ENCODE data around the gene PEAK1.

The PEAK1 gene

DNA sequence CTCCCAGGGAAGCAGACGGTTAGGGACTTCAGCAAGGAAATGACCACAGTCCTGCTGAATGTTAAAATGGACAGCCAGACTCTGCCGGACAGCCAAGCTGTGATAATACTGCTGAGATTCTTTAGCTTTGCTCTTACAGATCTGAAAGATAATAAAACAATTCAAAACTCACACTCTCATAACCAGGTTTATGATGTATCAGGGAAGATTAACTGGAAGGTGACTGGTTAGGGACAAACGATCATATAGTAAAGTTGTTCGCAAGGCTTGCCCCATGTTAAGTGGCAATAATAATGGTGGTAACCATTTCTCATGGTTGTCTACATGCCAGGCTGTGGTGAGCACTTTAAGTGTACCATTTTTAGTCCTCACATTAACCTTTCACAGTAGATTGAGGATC is 304.7 kb downstream of the PEAK1 start:
- TF ChIP-seq ZNF274 (IDR thresholded peaks at IDR 0.05; ENCODE audit: low read depth, low read length), result no peak
- no peak overlapping the region for H3K4me3 ChIP-seq (ENCODE audit: low read length)

DNA sequence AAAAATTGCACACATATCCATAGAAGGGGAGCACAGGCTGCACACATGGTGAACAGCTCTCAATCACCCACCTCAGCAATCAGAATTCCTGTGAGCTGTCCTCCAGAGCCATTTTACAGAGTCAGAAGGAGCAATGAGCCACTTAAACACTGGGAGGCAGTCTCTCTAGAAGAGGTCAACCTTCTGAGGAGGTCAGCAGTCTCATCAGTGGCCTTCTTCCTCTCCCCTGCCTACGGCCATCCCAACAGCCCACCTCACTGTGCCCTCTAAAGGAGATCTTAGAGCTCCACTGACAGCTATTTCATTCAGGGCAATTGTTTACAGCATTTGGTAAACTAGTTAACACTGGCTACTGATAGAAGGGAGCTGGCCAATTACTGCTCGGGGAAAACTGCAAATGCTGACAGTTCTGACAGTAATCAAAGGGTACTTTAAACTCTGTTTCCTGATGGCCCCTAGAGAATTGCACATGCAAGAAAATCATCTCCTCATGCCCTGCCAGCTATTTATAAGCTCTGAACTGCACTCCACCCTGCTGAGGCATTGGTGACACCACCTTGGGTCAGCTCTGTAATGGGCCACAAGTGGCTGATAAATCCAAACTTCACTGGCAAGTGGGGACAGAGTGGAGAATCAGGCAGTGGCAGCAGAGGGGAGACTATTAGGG is 306.9 kb downstream of the PEAK1 start:
- no peak overlapping the region for H3K4me3 ChIP-seq (ENCODE audit: low read length)
- no peak for TF ChIP-seq ZNF274 (IDR thresholded peaks at IDR 0.05; ENCODE audit: low read depth, low read length)

DNA sequence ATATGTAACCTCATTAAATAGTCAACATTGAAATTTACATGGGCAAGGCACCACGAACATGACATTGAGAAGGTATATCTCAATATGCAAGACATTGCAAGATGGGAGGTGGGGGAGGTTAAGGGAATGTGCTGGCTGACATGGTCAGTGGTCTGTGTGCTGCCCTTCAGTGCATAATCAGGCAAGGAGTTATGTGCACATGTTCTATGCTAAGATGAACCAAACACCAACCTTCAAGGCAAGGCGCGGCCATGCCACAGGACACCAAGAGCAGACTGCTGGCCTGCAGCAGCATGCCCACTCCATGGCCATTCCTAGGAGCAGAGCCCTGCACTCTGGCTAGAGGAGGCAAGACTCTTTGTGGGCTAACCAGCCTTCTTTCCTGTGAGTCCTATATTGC is 308.1 kb downstream of the PEAK1 start:
- no peak overlapping the region for H3K4me3 ChIP-seq (ENCODE audit: low read length)
- TF ChIP-seq ZNF274 (IDR thresholded peaks at IDR 0.05; ENCODE audit: low read depth, low read length), result no peak

DNA sequence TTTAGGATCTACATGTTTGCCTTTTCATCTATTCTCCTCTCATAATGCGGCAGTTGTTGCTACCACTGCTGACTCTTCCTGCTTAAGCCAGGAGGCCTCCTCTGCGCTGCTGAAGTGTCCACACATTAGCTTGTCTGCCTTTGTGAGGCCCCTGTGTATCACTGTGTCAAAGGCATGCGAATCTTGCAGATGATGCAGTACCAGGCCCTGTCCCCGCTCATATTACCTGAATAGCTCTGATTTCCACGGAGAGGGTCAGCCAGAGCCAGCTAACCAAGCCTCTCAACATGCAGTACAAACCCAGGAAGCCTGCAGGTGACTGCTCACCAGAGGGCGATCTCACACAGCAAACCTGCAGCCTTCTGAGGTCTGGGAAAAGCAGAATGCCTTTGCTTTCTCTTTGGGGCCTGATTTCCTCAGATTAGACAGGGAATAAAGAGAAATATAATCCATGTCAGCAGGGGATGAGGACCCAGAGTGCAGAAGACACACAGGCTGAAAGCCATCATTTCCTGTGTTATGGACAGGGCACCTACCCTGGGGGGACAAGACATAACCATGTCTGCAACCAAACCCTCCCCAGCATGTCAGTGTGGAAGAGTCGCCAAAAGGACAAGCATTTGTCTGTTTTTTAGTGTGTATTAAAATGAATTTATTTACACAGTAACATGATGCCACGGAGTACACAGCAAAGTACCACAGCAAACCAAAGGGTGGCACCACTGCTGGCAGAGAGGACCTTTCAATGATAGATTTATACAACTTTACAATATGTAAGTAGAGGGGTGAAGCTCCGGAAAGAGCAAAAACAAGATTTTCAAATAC is 312.2 kb downstream of the PEAK1 start:
- H3K4me3 ChIP-seq (ENCODE audit: low read length), result no peak overlapping the region
- TF ChIP-seq ZNF274 (IDR thresholded peaks at IDR 0.05; ENCODE audit: low read depth, low read length), result no peak

DNA sequence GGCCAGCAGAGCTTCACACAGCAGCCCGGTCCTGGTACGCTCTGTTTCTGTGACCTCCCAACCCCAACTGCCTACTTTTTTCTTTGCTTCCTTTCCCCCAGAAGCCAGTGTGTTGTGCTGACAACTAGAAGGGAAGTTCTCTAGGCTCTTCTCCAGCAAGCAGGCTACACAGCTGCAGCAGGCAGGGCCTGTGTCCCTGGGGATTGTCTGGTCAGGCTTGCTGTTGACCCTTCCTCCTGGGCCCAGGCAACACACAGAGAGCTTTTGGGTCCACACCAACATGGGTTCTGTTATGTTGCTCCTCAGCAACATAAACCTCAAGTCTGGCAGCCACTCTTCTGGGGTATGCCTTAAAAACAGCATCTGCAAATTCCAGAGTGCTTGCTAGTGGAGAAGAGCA is 312.8 kb downstream of the PEAK1 start:
- TF ChIP-seq ZNF274 (IDR thresholded peaks at IDR 0.05; ENCODE audit: low read depth, low read length), result no peak
- H3K4me3 ChIP-seq (ENCODE audit: low read length), result no peak overlapping the region

DNA sequence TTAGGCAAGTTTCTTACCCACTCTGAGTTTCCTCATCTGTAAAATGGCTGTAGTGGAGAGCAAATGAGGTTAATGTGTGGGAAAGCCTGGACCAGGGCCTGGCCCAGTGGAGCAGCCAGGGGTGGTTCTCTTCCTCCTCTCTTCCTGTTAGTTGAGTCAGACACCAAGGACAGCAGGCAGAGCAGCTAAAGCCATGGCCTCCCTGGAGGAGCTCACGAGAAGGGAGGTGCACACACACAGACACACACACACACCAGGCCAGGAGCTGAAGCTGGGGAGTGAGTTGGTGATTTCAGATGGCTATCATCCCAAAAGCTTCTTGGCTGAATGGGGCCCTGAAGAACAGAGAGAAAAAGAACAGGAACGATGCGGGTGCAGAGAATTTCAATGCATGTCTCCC is 315.7 kb downstream of the PEAK1 start:
- no peak overlapping the region for H3K4me3 ChIP-seq (ENCODE audit: low read length)
- no peak for TF ChIP-seq ZNF274 (IDR thresholded peaks at IDR 0.05; ENCODE audit: low read depth, low read length)

DNA sequence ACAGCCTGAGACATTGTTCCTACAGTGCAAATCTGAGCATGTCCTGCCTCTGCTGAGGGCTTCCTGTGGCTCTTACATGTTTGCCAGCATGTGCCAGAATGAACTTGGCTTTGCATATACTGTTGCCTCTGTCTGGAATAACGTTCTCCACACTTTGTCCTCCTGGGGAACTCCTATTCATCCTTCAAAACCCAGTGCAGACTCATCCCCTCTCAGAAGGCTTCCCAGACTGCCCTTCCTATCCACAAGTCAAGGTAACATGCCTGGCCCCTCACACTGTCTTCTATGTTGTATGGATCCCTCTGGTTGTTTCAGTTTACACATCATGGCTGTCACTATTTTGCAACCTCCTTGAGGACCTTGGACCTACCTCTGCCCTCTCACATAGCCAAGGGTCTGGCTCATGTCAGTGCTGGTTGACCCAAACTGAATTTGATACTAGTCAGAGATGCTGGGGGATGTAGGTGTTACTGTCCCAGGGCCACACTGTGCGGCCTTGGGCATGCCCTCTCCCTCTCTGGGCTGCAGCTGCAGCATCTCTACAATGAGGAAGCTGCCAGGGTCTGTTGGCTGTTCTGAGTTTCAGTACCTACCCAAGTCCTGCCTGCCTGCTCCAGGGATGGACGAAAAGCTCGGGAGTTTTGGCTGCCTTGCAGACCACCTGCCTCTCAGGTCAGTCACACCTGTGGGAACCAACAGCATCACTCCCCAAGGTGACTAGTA is 320.0 kb downstream of the PEAK1 start:
- no peak for TF ChIP-seq ZNF274 (IDR thresholded peaks at IDR 0.05; ENCODE audit: low read depth, low read length)
- H3K4me3 ChIP-seq (ENCODE audit: low read length), result no peak overlapping the region

DNA sequence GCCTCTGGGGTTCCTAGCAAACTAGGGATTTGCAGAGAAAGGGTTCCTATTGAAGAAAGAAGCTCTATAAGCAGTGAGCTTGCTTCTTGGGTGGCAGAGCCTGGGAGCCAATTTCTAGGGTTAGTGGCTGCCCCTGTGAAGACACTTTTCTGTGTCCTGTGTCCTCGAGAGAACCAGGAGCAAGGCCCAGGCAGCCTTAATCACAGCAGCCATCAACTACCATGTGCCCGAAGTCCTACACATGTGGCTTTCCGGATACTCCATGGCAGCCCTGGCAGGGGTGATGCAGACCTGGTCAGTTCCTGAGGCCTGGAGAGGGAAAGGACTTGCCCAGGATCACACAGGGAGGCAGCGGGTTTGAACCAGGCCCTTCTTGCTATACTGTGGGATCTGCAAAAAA is 321.3 kb downstream of the PEAK1 start:
- TF ChIP-seq ZNF274 (IDR thresholded peaks at IDR 0.05; ENCODE audit: low read depth, low read length), result no peak
- H3K4me3 ChIP-seq (ENCODE audit: low read length), result no peak overlapping the region

DNA sequence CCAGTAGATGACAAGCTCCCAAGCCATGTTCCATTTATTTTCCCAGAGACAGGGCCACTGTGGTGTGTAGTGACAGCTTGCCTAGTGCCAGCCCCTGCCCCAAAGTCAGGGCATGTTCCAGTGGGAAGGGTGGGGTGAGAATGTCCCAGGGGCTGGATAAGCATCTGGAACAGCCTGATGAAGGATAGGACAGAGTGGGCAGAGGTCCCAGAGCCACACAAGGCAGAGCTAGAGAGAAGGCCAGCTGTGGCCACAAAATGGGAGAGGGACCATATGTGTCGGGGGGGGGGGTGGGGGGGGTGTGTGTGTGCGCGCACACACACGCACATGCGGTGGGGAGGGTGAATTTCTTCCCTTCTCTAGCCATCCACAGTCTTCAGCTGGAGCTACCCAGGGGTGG is 322.0 kb downstream of the PEAK1 start:
- no peak for TF ChIP-seq ZNF274 (IDR thresholded peaks at IDR 0.05; ENCODE audit: low read depth, low read length)
- no peak overlapping the region for H3K4me3 ChIP-seq (ENCODE audit: low read length)

DNA sequence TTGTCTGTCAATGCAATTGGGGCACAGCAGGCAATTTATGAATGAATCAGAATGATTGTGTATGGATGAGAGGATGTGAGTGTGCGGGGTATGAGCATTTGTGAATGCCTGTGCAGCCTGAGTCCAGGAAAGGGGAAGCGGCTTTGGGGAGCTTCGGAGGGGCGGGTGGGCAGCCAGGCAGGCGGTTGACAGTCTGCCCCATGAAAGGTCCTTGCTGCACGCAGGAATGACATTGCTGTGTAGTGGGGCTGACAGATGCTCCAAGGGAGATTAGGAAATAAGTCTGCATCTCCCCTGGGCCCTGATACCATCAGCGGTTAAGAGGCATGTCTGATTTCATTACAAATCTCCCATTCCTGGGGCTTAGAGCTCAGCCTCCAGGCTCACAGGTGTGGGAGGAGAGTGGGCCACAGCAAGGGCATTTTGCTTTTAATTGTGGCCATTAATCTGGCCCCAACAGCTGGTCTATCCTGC is 322.6 kb downstream of the PEAK1 start:
- H3K4me3 ChIP-seq (ENCODE audit: low read length), result no peak overlapping the region
- no peak for TF ChIP-seq ZNF274 (IDR thresholded peaks at IDR 0.05; ENCODE audit: low read depth, low read length)

DNA sequence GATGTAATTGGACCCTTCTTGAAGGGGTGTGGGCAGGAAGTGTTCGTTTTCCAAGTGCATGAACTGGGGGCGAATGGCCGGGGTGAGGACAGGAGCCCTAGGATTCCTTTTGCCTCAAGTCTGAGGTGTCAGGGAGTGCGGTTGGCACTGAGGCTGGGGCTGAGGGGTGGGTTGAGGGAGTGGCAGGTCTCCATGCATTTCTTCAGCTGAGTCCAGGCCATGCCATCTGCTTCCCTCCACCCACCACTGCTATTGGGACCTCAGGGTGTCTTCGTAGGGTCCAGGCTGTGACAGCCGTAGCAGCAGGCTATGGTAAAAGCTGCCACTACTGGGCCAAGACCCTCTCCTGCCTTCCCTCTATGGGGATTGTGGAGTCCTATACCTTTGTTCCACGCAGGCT is 323.4 kb downstream of the PEAK1 start:
- no peak overlapping the region for H3K4me3 ChIP-seq (ENCODE audit: low read length)
- TF ChIP-seq ZNF274 (IDR thresholded peaks at IDR 0.05; ENCODE audit: low read depth, low read length), result no peak

DNA sequence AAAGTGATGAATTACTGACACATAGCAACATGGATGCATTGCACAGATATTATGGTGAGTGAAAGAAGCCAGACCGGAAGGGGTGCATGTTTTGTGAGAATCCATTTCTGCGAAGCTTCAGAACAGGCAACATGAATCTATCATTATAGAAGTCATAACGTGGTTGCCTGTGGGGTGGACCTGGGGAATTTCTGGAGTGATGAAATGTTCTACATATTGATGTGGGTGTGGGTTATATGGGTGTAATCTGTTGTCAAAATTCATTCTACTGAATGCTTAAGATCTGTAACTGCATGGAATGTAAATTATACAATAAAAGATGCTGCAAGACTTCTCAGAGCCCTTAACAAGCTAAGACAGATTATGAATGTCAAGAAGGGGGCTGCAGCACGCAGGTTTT is 323.8 kb downstream of the PEAK1 start:
- H3K4me3 ChIP-seq (ENCODE audit: low read length), result no peak overlapping the region
- no peak for TF ChIP-seq ZNF274 (IDR thresholded peaks at IDR 0.05; ENCODE audit: low read depth, low read length)

DNA sequence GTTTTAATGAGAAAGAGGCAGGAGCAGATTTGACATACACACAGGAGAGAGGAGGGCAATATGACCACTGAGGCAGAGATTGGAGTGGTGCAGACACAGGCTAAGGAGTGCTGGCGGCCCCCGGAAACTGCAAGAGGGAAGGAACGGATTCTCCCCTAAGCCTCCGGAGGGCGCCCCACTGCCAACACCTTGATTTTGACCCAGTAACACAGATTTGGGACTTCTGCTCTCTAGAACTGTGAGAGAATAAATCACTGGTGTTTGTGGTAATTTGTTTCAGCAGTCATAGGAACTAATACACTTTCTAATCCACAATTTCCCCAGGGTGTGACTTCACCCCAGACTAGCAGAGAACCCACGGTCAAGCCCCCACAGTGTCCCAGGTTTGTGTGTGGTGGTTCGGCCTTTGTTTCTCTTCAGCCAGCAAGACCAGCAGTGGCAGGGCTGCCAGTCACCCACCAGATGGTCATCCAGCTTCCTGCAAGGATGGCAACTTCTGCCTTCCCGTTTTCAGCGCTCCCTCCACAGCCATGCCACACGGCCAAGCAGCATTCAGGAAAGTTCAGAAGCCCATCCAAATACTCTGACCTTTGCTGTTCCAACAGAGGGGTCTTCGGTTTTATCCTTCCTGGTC is 325.4 kb downstream of the PEAK1 start:
- no peak overlapping the region for H3K4me3 ChIP-seq (ENCODE audit: low read length)
- no peak for TF ChIP-seq ZNF274 (IDR thresholded peaks at IDR 0.05; ENCODE audit: low read depth, low read length)

DNA sequence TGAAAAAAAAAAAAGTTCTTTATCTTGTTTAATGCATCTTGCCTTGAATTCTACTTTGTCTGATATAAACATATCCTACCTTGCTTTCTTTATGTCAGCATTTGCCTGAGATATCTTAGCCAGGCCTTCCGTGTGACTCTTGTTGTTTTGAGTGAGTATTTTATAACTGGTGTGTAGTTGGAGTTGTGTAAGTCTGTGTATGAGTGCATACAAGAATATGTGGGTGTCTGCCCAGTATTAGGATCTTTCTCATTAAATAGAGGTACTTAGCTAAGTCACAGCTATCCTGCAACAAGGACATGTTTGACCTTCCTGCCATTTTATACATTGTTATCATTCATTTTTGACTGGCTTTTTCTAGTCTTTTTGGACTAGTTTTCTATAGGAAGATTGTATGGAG is 326.5 kb downstream of the PEAK1 start:
- no peak for TF ChIP-seq ZNF274 (IDR thresholded peaks at IDR 0.05; ENCODE audit: low read depth, low read length)
- H3K4me3 ChIP-seq (ENCODE audit: low read length), result no peak overlapping the region

All from GM08714 (cell line).